ENCODE data around the gene SRRD. TPM values are rescaled to one million over a fixed set of nuclear protein-coding genes. Genes with fewer than 3 reads are reported as not detected.

Gene SRRD
- total RNA-seq, 1 experiment from 2014 or later: 37.1 TPM

DNA sequence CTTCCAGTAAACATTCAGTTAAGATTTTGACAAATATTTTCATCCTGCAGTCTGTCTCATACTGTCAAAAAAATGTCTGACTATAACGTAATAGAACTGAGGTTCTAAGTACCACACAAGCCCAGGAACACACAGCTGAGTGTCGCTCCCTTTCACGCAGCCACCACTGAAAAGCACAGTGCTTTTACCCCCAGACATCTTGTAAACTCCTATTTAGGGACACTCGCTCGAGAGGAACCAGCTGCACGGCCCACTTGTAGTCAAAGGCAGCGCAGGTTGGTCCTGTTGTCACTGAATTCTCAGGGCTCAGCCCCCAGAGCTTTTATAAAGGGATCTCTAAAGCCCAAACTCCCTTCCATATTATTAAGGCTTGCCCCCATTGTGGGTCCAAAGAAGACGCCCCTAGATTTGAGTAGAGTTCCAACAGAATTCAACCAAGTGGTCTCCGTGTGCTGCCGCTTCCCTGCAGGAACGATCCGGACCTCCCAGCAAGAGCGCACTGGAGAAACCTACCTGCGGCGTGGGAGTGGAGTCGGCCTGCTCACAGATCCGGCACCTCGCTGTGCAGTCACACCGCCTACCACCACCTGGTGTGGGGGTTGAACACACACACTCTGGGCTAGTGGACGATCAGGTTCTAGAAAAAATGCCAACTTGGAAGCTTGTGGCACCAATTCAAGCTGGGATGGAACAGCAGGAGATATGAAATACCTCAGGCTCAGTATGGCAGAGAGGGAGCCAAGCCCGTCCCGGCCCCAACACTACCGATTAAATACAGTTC is 31.3 kb upstream of the SRRD start:
- no peak for DNase-seq (ENCODE audit: low read depth)

DNA sequence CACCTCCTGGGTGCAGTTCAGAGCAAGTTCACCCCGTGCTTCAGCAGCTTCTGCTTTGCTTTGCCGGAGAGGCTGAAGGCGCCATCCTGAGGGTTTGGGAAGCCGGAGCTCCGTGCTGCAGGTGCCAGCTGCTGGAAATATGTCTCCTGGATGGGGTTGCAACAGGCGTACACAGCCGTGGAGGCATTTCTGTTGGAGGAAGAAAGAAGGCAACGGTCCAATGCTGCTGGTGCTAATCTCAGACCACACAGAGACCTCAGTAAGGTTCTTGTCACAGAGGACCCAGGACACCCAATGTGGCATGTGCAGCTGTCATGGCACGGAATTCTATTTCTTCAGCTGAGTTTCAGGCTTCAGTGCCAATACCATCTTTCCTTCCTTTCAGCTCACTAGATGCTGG is 30.5 kb upstream of the SRRD start:
- DNase-seq (ENCODE audit: low read depth): no peak

- no peak for DNase-seq (ENCODE audit: low read depth)
These were observed 29.7 kb upstream of the SRRD start for GRCh38 chr22:26453812-26454500.

GRCh38 chr22:26457661-26458272 is 25.9 kb upstream of the SRRD start:
- DNase-seq (ENCODE audit: low read depth): no peak

DNA sequence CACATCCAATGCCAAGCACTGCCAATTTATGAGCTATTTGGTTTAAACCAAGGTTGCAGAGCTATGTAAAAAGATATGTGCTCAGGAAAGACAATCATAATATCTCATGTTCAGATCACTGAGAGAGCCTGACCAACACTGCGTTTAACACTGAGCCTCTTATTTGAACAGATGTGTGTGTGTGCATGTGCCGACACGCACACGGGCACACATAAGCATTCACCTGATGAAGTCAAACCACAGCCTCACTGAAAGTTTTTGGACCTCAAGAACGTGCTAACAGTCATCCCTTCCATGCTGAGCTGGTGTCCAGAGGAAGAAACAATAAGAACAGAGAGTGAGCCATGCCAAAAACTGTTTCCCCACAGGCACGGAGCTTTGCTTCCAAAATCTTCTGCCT is 23.5 kb upstream of the SRRD start:
- DNase-seq (ENCODE audit: low read depth): no peak

DNA sequence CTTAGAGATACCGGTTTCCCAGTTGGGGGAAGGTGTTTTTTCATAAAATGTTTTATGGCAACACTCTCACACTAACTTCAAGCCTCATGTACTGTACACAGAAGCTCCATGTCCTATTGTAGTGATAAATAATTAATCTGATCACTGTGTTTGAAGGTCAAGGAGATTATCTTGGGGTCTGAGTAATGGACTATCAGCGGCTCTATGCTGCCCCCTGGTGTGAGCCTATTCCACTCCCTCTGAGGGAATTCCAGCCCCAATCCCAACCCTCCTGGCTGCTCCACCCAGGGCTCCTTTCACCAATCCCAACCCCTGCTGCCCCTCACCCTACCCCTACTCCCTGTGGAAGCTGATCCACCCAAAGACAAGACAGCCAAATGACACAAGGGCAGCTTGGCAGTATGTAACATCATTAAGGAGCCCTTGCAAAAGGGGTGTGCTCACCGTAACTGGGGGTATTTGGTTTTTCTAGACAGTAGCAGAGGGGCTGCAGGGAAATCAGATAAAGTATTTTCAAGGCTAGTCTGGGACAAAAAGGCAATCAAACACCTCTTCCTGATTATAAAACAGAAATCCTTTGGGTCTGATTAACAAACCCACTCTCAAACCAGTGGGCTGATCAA is 22.4 kb upstream of the SRRD start:
- peak; percentile 42 for DNase-seq (ENCODE audit: low read depth)

GRCh38 chr22:26462051-26462450 is 21.6 kb upstream of the SRRD start:
- no peak for DNase-seq (ENCODE audit: low read depth)

DNA sequence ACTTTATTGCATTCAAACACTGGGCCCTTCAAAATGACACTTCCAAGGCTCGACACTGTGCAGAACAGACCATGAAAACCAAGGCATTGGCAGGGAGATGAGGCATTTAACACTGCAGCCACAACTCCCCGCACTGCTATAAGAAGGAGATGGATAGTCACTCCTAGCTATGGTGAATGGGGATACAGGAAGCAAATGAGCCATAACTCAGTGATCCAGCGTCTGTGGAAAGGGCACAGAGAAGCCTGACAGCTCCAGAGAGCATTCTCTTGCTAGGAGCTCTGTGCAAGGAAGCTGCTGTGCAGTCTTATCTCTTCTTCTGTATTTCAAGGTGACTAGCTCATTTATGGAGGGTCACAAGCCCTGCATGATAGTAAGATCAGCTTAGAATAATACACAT is 21.0 kb upstream of the SRRD start:
- DNase-seq (ENCODE audit: low read depth): no peak

DNA sequence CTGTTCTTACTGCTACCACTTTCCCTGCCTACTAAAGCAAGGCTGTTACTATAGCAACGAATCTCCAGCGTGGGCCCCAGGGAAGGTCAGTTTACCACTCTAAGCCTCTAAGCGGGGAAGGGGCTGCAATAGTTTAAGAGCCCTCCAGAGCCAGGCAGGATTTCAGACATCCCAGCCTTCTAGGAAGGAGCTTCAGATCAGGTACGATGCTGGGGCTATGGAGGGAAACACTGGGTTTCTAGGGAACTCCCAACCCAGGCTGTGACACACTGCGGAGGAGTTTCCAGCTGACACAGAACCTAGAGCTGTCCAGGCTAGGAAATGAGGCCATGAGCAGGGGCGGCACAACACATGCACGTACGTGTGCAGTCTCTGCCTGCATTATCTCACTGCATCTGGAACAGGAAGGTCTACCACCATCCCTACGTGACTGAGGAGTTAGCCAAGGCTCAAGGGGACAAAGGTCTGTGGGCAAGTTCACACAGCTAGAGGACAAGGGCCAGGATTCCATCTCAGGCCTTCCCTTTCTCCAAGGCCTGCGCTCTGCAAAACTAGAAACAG is 20.5 kb upstream of the SRRD start:
- DNase-seq (ENCODE audit: low read depth): no peak

DNA sequence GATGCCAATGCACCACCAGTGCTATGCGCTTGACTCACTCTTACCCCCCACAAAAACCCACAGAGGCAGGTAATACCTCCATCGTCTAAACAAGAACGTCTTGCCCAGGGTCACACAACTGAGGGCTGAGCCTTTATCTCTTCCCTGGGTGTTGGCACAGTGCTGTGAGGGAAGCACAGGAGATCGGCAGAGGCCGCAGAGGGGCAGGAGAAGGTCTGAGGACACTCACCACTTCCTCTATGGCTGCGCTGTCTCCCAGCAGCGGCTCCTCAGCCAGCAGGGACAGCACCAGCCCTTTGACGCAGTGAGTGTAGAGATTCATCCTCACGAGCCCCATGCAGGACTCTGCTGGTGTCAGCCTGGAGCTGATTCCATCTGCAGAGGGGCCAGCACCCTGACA is 20.0 kb upstream of the SRRD start:
- DNase-seq (ENCODE audit: low read depth): no peak

- no peak for DNase-seq (ENCODE audit: low read depth)
These were observed 19.4 kb upstream of the SRRD start for GRCh38 chr22:26464312-26464711.

GRCh38 chr22:26466196-26466595 is 17.5 kb upstream of the SRRD start:
- no peak for DNase-seq (ENCODE audit: low read depth)

DNA sequence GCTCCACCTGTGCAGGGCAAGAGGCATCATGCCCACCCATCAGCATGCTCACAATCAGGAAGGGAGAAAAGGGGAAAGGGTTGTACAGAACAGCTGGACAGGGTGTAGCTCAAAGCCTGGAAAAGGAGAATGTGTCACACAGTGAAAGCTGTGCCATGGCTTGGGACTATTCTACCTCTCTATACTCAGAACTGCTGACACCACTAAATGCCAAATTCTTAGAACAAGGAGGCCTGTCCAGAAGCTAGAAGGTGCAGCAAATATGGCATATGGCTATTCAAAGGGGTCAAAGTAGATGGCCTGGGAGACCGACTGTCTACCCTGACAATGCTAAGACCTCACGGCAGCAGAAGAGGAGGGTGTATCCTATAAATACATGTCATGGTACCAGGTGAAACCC is 12.9 kb upstream of the SRRD start:
- DNase-seq (ENCODE audit: low read depth): no peak

DNA sequence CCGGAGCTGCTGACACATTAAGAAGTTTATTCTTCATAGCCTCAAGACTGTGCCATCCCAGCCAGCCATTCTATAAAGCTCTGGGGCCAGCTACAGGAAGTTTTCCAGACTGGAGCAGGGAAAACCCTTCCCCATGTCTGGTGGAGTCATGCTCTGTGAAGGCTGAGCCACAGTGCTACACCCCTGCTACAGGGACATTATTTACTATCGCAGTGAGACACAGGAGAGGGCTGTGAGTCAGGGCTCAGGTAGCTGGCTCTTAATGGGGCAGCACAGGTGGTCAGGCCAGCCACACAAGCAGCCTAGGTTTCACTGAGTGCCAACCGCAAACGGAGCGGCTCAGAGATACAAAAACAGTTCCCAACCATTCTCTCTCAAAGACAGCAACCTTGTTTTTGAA is 12.2 kb upstream of the SRRD start:
- peak; percentile 98 for DNase-seq (ENCODE audit: low read depth)

- peak; percentile 88 for DNase-seq (ENCODE audit: low read depth)
These were observed 9.0 kb upstream of the SRRD start for GRCh38 chr22:26474682-26475081.

GRCh38 chr22:26476705-26477340 is 6.9 kb upstream of the SRRD start:
- peak; percentile 85 for DNase-seq (ENCODE audit: low read depth)

- DNase-seq (ENCODE audit: low read depth): no peak
These were observed 6.3 kb upstream of the SRRD start for GRCh38 chr22:26477341-26477731.

- DNase-seq (ENCODE audit: low read depth): no peak
These were observed 4.5 kb upstream of the SRRD start for GRCh38 chr22:26479043-26479791.

DNA sequence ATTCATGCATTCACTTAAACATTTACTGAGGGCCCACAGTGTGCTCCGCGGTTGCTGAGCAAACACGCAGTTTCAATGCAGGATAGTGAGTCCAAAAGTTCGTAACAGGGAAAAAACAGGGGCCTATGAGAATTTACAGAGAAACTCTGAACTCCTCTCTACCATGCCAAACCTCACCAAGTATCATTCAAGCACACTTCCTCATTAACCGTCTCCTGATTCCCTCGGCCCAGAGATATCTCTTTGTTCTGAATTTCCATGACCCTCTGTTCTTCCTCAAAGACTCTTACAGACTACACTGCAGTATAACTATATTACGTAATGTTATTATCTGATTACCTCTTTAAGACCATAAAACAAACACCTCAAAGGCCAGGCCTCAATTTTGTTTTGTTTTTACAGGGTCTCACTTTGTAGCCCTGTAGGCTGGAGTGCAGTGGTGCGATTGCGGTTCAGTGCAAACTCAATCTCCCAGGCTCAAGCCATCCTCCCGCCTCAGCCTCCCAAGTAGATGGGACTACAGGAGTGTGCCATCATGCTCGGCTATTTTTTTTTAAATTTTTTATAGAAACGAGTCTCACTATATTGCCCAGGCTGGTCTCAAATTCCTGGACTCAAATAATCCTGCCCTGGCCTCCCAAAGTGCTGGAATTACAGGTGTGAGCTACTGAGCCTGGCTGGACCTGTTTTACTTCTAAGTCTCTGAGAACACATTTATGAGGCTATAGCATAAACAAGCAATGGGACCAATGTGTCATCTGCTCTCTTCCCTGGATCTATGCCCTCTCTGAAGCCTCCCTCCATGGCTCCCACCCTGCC is 3.7 kb upstream of the SRRD start:
- no peak for DNase-seq (ENCODE audit: low read depth)

GRCh38 chr22:26480611-26480932 is 3.1 kb upstream of the SRRD start:
- DNase-seq (ENCODE audit: low read depth): no peak
